ENCODE results near the gene TRIM46.
"Not testable (repeated sequence)": the region's sequence is repeated elsewhere in the genome, so short reads cannot be mapped to it uniquely, and the experiment has no call there.

TRIM46 gene

DNA sequence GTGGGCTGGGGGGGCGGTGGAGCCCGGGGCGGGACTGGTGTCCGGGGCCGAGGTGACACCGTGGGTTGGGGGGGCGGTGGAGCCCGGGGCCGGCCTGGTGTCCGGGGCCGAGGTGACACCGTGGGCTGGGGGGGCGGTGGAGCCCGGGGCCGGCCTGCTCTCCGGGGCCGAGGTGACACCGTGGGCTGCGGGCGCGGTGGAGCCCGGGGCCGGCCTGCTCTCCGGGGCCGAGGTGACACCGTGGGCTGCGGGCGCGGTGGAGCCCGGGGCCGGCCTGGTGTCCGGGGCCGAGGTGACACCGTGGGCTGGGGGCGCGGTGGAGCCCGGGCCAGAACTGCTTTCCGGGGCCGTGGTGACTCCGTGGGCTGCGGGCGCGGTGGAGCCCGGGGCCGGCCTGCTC lies 16.3 kb downstream of the TRIM46 start:
- not testable (repeated sequence) for DNase-seq

GRCh38 chr1:155191904-155192303 lies 18.3 kb downstream of the TRIM46 start:
- no peak for DNase-seq

- no peak for DNase-seq
Observed at GRCh38 chr1:155192346-155193274, 19.0 kb downstream of the TRIM46 start.

GRCh38 chr1:155193275-155193990 lies 19.8 kb downstream of the TRIM46 start:
- peak; percentile 85 for DNase-seq

- DNase-seq = not testable (repeated sequence)
Observed at GRCh38 chr1:155193991-155194240, 20.3 kb downstream of the TRIM46 start.

DNA sequence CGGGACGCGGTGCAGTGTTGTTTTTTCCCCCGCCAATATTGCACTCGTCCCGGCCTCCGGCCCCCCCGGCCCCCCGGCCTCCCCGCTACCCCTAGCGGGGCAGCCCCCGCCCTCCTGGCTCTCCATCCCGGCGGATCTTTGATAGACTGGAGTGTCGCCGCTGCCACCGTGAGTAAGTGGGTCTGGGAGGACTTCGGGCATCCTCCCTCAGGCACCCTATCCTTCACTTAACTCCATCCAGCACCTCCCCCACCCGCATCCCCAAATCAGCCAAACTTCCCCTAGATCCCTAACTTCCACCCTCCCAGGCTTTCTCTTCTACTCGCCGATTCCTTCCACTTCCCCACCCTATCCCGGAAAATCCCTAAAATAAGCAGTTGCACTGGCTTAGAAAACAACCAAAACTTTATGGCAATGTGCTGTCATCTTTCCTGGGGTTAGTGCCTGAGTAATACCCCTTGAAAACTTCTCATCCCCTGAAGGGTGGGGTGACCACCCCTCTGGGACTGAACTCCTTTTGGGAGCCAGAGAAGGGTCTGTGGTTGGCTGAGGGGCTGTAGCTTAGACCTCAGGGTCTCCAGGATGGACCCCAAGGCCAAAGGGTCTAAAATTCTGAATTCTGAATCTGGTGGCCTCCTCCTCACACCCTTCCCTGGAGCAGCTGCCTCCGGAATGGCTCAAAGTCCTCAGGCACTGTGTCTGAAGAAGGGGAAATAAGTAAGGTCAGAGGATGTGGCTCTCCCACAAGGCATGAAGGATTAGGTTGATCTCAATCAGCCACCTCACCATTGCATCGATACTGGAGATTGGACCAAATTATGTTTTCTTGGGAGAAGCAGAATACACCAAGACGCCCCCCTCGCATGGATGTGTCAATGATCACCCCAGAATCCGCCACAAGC lies 21.8 kb downstream of the TRIM46 start:
- no peak for DNase-seq

- DNase-seq = no peak
Observed at GRCh38 chr1:155196103-155196892, 22.6 kb downstream of the TRIM46 start.

DNA sequence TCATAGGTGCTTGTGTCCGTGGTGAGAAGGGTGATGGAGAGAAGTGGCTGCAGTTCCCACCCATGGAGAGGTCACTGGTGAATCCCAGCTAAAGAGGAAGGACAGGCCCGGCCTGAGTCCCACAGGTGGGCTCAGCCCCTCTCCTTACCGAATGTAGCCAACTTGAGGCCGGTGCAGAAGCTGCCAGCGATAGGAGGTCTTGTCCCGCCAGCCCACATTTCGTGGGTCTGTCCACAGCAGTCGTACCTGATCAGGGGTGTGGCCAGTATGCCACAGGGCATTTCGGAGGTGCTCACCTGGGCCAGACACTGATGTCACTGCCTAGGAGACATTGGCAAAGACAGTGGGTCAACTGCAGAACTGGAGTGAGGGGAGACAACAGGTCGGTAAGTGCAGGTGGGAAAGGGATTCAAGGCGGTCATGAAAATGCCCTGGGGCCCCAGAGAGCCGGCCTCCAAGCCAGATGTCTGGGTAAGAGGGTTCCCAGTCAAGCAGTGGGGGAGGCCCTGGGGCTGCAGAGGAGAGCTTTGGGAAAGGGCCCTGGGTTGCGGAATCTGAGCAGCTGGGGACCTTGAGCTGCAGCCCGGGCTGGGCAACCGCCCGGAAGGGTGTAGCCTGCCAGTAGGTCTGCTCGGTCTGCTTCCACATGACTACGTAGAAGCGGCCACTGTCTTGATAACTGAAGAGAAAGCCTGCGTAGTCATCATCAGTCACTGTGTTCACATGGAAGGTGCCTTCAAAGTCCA lies 23.4 kb downstream of the TRIM46 start:
- no peak for DNase-seq

GRCh38 chr1:155197901-155198546 lies 24.4 kb downstream of the TRIM46 start:
- DNase-seq = no peak

DNA sequence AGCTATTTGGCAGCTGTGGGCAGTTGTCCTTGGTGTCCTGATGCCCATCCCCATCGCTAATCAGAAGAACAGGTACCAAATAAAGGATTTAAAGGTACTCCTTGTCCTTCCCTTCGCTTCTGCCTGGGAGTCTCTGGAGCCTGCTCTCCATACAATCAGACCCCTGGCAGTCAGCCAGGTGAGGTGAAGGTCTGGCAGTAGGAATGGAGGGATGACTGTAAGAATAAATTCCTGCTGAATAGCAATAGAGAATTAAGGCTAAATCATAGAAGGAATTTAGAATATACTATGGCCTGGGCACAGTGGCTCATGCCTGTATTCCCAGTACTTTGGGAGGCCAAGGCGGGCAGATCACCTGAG lies 24.9 kb downstream of the TRIM46 start:
- no peak for DNase-seq

DNA sequence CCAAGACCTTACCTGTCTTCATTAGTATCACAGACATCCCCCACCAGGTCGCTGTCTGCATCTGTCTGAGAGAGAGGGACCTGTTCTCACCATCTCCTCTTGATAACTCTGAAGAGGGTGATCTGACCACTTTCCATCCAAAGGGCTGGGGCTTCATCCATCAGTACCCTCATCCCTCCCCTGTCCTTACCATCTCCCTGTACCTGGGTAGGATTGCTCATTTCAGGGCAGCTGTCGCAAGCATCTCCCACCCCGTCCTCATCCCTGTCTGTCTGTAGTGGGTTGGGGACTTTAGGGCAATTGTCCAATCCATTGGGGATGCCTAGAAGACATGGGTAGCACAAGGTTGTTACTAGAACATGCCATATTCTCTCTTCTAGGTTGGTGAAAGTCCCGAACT lies 26.1 kb downstream of the TRIM46 start:
- no peak for DNase-seq

- DNase-seq = no peak
Observed at GRCh38 chr1:155200920-155201319, 27.3 kb downstream of the TRIM46 start.

DNA sequence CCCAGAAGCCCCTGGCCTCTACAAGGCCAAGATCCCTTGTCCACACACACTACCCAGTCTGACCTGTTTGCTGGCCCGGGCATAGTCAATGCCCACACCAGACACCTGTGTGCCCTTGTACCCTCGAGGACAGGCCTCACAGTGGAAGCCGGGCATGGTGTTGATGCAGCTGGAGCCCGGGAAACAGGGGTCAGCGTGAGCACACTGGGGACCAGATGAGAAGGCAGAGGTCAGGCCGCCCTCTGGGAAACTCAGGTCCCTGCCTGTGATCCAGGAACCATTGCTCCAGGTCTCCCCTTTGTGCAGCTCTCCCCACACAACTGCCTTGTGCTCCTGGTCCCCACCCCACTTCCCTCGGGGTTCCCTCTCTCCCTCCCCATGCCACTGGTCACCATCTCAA lies 28.5 kb downstream of the TRIM46 start:
- DNase-seq = no peak

DNA sequence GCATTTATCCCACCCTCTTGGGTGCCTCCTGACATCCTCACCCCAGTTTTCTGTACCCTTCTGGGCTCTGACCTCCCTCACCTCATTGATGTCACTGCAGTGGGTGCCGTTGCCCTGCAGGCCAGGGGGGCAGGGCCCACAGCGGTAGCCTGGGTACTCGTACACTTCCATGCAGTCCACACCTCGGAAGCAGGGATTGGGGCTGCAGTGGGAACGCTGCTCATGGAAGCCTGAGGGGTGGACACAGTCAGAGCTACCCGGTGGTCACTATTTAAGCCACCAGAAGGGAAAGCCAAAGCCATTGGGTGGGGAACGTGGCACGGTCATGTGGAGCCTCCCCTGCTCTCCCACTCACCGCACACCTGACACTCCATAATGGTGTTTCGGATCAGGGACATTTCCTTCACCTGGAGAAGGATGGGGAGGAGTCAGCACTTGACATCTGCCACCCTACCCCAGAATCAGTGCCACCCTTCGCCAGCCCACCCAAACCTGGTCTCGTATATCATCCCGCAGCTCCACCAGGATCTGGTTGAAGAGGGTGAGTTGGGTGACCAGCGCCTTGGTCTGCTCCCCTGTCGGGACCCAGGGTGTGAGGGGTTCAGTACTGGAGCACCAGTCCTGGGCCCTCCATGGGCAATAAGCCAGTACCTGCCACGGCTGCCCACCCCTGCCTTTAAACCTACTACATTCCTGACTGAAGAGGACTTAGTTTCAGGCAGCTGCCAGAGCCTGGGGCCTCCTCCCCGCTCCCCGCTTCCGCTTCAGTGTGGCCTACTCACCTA lies 29.3 kb downstream of the TRIM46 start:
- no peak for DNase-seq

GRCh38 chr1:155205035-155205434 lies 31.4 kb downstream of the TRIM46 start:
- DNase-seq = no peak

- DNase-seq = no peak
Observed at GRCh38 chr1:155205969-155206593, 32.4 kb downstream of the TRIM46 start.

GRCh38 chr1:155206891-155207805 lies 33.5 kb downstream of the TRIM46 start:
- peak; percentile 63 for DNase-seq

- peak; percentile 78 for DNase-seq
Observed at GRCh38 chr1:155207806-155208540, 34.3 kb downstream of the TRIM46 start, which contains the start of gene THBS3. THBS3 (minus strand) TSS chr1:155207897; CDS start chr1:155207876, 21 bp downstream.

All from inflammatory macrophage treated with lipopolysaccharide for 4 hours (primary cell).